ENCODE measurements around the gene ANKS4B.
"Not testable (repeated sequence)": the region's sequence is repeated elsewhere in the genome, so short reads cannot be mapped to it uniquely, and the experiment has no call there.

- TF ChIP-seq POLR2A (IDR thresholded peaks at IDR 0.05): not testable (repeated sequence)
- TF ChIP-seq, protein P1, sequence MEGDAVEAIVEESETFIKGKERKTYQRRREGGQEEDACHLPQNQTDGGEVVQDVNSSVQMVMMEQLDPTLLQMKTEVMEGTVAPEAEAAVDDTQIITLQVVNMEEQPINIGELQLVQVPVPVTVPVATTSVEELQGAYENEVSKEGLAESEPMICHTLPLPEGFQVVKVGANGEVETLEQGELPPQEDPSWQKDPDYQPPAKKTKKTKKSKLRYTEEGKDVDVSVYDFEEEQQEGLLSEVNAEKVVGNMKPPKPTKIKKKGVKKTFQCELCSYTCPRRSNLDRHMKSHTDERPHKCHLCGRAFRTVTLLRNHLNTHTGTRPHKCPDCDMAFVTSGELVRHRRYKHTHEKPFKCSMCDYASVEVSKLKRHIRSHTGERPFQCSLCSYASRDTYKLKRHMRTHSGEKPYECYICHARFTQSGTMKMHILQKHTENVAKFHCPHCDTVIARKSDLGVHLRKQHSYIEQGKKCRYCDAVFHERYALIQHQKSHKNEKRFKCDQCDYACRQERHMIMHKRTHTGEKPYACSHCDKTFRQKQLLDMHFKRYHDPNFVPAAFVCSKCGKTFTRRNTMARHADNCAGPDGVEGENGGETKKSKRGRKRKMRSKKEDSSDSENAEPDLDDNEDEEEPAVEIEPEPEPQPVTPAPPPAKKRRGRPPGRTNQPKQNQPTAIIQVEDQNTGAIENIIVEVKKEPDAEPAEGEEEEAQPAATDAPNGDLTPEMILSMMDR (IDR thresholded peaks at IDR 0.05): not testable (repeated sequence)
These were observed 39.3 kb downstream of the ANKS4B start for GRCh38 chr16:21272763-21273162.
